Thyroid gland (tissue), 4 donors: ENCODE measurements around the gene HEPACAM2.

ENCODE experiments used
- CTCF ChIP-seq, 6 experiments: fragments of 200-600 bp in 3 of 6; fragments of 450-650 bp in 3 of 6; sonication (generic) in 3 of 6; IDR thresholded peaks; one replicate each; pipeline ENCODE4 v1.5.1; 2016 to 2019; ENCODE audit warnings: antibody characterized with exemption in 6 of 6, mild to moderate bottlenecking in 2 of 6, inconsistent platforms in 1 of 6, moderate library complexity in 1 of 6
- POLR2A ChIP-seq, 2 donors: fragments of 450-650 bp; IDR thresholded peaks; one replicate each; pipeline ENCODE4 v1.6.1; 2017; ENCODE audit warnings: antibody characterized with exemption in 2 of 2, mild to moderate bottlenecking in 2 of 2, moderate library complexity in 1 of 2

- no peak for TF ChIP-seq POLR2A (IDR thresholded peaks at IDR 0.05)
- no peak for TF ChIP-seq CTCF (IDR thresholded peaks at IDR 0.05)
Observed at GRCh38 chr7:93212881-93213280, 13.4 kb downstream of the HEPACAM2 start.
